ENCODE results near the gene TRAK2. TPM values are rescaled to one million over a fixed set of nuclear protein-coding genes. Genes with fewer than 3 reads are reported as not detected.

The TRAK2 gene
- total RNA-seq, 4 donors from 2014 or later: 16.1 to 46.7 (median 26.5) TPM

GRCh38 chr2:201448061-201448460 is 3.2 kb downstream of the TRAK2 start:
- no peak for DNase-seq
- intact Hi-C loops (cut with DNase I; ENCODE audit: low total_unique reads): no loop called here

GRCh38 chr2:201447086-201447485 is 4.2 kb downstream of the TRAK2 start:
- ATAC-seq: no peak
- peaks cover 27 to 38% of the 10 kb centered on the region in 2 donors for H3K4me1 ChIP-seq
- in situ Hi-C loops (cut with MboI; ENCODE audit: low sequenced_read_pairs in 4 of 4) (no loop called here), intact Hi-C loops (cut with DNase I; ENCODE audit: low total_unique reads) (no loop called here)
- H3K27ac ChIP-seq: no peak overlapping the region
- H3K36me3 ChIP-seq: no peaks in the 10 kb centered on the region
- H3K27me3 ChIP-seq: no peaks in the 10 kb centered on the region
- H3K9me3 ChIP-seq: no peaks in the 10 kb centered on the region
- DNase-seq: no peak
- TF ChIP-seq CTCF (IDR thresholded peaks at IDR 0.05 in 4 of 5, conservative IDR thresholded peaks at IDR 0.05 in 1 of 5): no peak
- TF ChIP-seq POLR2A (IDR thresholded peaks at IDR 0.05): no peak
- no peak overlapping the region for H3K4me3 ChIP-seq

More at GRCh38 chr2:201448061-201448460, 3.2 kb downstream of the TRAK2 start:
- Histone ChIP-seq H3K4me1 (peaks cover 35 to 44% of the 10 kb centered on the region in 2 donors), H3K27ac (no peak overlapping the region), H3K27me3 (no peaks in the 10 kb centered on the region), H3K9me3 (no peaks in the 10 kb centered on the region), H3K36me3 (no peaks in the 10 kb centered on the region), H3K4me3 (no peak overlapping the region)
- ATAC-seq: no peak
- in situ Hi-C loops (cut with MboI; ENCODE audit: low sequenced_read_pairs in 4 of 4): no loop called here
- TF ChIP-seq POLR2A (IDR thresholded peaks at IDR 0.05): no peak
- no peak for TF ChIP-seq CTCF (IDR thresholded peaks at IDR 0.05 in 4 of 5, conservative IDR thresholded peaks at IDR 0.05 in 1 of 5)

- DNase-seq (no peak), ATAC-seq (no peak)
- Histone ChIP-seq H3K27ac (no peak overlapping the region), H3K9me3 (no peaks in the 10 kb centered on the region), H3K36me3 (no peaks in the 10 kb centered on the region), H3K27me3 (no peaks in the 10 kb centered on the region), H3K4me3 (no peak overlapping the region), H3K4me1 (peaks cover 17 to 44% of the 10 kb centered on the region in 2 donors)
- in situ Hi-C loops (cut with MboI; ENCODE audit: low sequenced_read_pairs in 4 of 4): no loop called here
- TF ChIP-seq CTCF (IDR thresholded peaks at IDR 0.05 in 4 of 5, conservative IDR thresholded peaks at IDR 0.05 in 1 of 5) (no peak), POLR2A (IDR thresholded peaks at IDR 0.05) (no peak)
- intact Hi-C loops (cut with DNase I; ENCODE audit: low total_unique reads): no loop called here
Measured at GRCh38 chr2:201444746-201445465, 6.4 kb downstream of the TRAK2 start.

GRCh38 chr2:201441409-201441808 is 9.8 kb downstream of the TRAK2 start:
- H3K27ac ChIP-seq: no peak overlapping the region
- peaks cover 4 to 21% of the 10 kb centered on the region in 2 donors for H3K4me1 ChIP-seq
- H3K27me3 ChIP-seq: no peaks in the 10 kb centered on the region
- DNase-seq (no peak), ATAC-seq (no peak)
- no peaks in the 10 kb centered on the region for H3K9me3 ChIP-seq
- in situ Hi-C loops (cut with MboI; ENCODE audit: low sequenced_read_pairs in 4 of 4) (no loop called here), intact Hi-C loops (cut with DNase I; ENCODE audit: low total_unique reads) (no loop called here)
- H3K4me3 ChIP-seq: no peak overlapping the region
- TF ChIP-seq CTCF (IDR thresholded peaks at IDR 0.05 in 4 of 5, conservative IDR thresholded peaks at IDR 0.05 in 1 of 5) (no peak), POLR2A (IDR thresholded peaks at IDR 0.05) (no peak)
- H3K36me3 ChIP-seq: no peaks in the 10 kb centered on the region

Data from gastrocnemius medialis (tissue), 4 donors.